ENCODE results near the gene CFAP92.

The CFAP92 gene

DNA sequence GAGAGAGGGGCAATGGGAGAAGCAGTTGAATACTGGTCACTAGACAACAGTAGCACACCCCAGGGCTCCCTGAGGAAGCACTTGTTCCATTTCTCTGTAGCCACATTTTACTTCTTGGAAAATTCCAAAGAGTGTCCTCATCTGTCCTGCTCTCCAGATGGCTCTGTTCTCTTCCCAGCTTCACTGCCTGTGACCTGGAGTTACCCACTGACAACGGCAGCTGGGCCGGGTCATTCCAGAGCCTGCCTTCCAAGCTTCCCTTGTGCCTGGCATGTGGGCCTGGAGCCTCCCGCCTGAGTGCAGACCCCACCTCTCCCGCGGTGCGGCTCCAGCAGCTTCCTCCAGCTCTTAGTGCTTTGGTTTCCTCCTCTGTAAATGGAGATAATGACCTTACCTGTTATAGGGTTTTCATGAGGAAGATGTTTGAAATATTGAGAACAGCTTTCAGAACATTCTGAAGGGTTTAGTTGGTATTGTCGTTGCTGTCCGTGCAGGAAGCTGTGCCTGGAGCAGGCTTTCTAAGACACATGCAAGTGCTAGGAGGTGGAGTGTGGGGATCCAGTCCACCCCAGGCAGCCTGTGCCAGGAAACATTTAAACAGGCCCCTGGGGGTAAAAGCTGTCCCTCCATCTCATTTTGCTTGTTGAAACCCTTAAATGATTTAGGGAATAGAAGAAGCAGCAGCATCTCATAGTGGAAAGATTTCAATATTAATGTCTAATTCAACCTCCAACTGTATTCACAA is 32.0 kb upstream of the CFAP92 start:
- no peak for DNase-seq

DNA sequence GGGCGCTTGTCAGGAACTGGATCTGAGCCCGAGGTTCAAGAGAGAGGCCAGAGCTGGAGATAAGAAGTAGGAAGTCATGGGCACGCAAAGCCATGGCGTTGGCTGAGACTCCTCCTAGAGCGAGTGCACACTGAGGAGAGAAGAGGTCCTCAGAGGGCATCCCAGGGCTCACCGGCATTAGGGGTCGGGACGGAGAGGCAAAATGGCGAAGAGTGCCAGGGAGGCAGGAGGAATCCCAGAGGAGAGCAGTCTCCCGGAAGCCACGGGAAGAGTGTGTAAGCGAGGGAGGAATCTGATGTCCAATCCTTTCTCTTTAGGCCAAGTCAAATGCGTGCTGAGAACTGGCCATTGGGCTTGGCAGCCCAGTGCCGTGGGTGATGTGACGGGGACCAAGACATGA is 31.2 kb upstream of the CFAP92 start:
- DNase-seq: no peak

DNA sequence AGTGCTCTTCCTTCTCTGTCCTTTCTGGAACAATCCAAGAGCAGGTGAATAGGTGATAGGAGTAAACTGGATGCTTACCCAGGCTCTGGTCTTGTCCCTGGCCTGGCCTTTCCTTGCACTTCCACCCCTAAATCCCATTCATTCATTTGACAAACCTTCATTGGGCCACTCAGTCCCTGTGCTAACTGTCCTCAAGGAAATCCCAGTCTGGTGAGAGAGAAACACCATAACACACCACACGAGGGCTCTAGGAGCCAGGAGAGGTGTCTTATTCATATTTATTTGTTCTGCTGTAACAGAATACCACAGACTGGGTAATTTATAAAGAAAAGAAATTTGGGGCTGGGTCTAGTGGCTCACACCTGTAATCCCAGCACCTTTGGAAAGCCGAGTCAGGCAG is 30.0 kb upstream of the CFAP92 start:
- DNase-seq: no peak

DNA sequence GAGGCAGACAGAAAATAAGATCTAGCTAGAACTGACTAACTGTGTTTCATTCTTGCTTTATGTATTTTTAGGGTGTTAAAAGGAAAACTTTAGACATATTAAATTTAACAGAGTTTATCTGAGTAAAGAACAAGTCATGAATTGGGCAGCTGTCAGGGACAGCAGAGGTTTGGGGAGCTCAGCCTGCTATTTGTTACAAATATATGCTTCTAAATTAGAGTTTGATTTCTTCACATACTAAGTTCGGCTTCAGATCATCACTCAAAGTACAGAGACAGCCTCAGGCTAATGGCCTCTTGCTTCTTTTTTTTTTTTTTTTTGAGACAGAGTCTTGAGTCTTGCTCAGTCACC is 29.1 kb upstream of the CFAP92 start:
- DNase-seq: no peak

DNA sequence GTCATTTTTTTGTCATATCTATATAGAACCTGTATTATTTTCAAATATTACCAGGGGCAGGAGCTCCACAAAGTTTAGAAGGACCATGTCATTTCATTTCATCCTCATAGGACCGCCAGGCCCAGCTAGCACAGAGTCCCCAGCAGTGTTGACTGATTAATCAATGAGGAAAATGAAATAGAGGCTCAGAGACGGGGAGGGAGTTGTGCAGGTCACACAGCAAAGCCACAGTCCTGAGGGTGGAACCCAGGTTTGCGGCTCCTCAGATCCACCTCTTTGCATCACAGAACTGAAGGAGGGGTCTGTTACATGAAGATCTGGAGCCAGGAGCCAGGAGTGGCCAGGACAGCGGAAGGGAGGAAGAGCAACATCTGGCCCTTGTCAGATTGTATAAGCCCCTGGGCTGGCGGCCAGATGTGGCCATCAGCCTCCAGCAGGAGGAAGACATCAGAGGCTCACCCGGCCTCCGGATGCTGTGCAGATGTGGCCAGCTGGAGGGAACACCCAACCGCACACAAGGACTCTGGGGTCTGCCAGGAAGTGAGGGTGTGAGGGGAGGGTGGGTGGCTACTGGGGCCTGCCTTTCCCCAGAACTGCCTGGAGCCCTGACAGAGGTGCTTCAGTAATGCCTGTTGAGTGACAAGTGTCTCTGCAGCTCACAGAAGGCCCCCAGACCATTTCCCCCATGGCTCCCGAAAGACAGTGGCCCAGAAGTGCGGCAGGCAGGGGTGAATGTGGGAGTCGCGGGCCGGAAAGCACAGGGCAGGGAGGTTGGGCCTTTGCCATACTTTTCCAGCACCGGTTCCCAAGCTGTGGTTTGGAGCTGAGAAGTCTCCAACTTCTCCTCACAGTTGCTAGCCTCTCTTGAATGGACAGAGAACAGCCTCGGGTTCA is 28.5 kb upstream of the CFAP92 start:
- DNase-seq: no peak

DNA sequence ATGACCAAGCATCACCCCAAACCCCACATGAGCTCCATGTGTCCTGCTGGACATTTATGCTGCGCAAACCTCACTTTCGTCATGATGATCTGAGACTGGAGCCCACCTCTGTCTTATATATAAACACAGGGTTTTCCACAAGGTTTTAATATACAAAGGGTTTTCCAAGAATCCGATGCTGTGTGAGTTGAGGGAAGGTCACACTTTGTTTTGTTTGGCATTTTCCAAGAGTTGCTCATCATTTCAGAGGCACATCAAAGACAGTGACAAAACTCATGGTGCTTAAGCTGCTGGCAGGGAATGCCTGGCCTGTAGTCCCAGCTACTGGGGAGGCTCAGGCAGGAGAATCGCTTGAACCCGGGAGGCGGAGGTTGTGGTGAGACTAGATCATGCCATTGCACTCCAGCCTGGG is 27.3 kb upstream of the CFAP92 start:
- DNase-seq: no peak

DNA sequence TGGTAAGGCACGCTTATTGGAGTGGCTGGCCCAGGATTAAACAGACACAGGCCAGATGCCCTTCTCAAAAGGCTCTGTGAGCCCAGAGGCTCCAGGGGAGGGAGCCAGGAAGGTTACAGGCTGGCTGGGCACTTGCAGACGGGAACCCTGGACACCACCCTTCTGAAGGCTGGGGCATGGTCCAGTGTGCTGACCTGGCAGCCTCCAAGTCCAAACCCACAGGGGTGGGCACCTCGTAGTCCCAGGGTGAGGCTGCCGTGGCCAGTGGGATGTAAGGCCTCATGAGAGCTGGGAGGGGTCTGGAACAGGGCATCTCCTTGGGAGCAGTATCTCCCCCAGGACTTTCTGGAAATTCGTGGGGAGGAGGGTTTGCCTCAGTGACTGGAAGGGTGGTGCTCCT is 26.8 kb upstream of the CFAP92 start:
- no peak for DNase-seq

DNA sequence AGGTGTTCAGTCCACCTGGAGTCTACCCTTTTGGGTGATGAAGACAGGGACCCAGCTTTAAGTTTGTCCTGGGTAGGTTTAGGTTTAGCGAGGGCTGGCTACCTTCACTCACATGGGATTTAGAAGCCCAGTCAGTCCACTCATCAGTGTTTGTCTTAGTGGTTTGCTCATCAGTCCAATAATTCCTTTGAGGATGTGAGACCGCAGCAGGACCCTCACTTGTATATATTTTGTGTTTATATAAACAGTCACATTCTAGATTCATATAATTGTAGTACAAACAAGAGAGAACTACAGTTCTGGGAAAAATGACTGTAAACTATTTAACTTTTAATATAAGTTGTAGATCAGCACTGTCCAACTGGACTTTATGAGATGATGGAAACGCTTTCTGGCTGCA is 25.4 kb upstream of the CFAP92 start:
- no peak for DNase-seq

DNA sequence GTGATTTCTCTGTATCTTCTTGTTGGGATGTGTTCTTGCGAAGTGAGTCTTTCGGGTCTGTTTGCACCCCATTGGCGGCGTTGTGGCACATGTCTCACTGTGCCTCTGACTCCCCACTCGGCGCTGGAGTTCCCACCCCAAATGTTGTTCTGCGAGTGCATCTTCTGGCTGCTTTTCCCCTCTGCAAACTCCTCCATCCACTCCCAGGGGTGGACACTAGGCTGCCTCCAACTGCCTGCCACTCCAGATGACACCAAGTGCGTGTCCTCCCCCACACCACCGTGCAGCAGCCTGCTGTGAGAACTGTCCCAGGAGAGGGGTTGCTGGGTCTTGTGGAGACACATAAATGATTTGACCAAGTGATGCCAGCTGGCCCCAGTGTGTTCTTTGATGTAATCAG is 24.9 kb upstream of the CFAP92 start:
- DNase-seq: no peak

DNA sequence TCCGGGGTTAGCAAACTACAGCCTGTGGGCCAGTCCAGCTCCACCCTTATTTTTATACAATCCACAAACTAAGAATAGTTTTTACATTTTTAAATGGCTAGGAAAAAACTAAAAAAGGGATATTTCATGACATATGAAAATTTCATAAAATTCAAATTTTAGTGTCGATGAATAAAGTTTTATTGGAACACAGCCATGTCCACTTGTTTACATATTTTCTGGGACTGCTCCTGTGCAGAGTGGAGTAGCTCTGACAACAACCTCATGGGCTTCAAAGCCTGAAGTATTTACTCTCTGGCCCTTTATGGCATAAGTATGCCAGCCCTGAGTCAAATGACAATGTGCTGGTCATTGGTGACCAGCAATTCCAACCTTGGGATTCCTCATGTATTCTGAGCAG is 24.4 kb upstream of the CFAP92 start:
- no peak for DNase-seq

DNA sequence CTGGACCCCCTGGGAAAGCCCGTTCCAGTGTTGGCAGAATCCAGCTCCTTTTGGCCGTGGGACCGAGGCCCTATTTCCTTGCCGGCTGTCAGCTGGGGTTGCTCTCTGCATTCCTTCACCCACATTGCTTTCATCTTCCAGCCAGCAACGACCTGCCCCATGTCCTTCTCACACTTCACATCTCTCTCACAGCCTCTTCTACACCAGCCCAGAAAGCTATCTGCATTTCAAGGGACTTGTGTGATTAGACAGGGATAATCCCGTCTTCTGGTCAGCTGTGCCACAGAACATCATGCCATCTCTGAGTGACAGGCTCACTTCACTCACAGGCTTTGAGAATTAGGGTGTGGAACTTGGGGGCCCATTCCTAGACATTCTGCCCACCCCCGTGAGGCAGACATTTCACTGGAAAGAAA is 23.6 kb upstream of the CFAP92 start:
- DNase-seq: no peak

DNA sequence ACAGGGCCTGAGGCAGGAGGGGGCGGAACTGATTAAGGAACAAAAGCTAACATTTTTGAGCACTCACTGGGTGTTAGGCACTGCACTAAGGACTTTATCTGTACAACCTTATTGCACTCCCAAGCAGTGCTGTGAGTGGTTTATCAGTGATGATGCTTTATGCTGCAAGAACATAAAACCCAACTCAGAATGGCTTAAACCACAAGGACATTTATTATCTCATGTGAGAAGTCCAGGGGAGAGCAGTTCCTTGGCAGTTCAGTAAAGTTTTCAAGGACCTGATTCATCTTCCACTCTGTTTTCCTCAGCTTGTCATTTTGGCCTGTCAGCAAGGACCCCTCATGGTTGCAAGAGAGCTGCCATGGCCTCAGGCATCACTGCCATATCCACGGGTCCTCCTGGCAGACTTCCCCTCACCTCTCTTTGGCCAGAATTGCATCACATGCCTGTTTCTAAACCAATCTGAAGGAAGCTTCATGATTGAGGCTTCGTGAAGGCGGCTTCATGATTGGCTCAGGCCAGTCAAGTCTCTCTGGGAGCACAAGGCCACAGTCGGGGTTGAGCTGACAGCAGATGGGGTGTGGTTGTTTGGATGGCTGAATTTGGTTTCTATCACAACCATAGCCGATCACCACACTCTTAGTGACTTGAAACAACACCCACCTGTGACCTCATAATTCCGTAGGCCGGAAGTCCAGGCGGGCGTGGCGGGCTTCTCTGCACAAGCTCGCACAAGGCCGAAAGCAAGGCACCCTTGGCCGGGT is 23.0 kb upstream of the CFAP92 start:
- DNase-seq: no peak

DNA sequence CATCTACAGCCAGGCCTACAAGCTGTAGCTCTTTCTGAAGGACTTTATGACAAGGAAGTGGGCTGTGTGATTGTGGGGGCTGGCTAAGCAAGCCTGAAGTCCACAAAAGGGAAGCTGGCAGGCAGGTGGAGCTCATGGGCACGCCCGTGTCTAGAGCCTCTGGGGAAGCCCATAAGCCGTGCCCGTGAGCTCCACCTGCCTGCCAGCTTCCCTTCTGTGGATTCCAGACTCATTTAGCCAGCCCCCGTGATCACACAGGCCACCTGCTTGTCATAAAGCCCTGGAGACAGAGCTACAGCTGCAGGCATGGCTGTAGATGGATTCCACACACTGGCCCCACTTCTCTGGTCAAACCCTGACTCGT is 22.5 kb upstream of the CFAP92 start:
- peak; percentile 12 for DNase-seq

DNA sequence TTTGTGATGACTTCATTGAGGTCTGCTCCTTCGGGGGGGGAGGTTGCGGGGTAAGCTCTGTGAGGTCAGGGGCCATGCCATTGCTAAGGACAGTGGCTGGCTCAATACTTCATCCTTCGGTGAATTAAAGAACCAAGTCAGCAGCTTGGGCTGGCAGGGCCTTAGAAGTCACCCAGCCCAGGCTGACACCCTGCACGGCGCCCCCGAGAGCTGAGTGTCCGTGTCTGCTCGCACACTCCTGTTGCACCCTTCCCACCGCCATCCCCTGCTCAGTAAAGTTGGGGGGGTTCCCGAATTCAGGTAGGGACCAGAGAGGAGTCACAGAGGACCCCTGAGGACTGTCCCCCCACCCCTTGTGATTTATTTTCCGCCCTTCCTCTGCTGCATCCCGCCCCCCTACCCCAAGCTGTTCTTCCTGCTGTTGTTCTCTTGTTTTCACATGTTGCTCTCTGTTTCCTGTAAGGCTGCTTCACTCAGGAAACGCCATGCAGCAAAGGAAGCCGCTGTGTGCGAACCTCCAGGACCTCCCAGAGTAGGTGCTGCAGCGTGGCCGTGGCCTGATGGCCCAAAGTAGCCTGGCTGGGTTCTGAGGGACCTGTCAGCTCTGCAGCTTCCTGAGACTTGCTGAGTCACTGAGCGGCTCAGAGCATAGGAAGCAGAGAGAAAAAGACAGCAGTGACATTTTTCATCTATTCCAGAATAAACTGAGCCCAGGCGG is 21.7 kb upstream of the CFAP92 start:
- DNase-seq: no peak

DNA sequence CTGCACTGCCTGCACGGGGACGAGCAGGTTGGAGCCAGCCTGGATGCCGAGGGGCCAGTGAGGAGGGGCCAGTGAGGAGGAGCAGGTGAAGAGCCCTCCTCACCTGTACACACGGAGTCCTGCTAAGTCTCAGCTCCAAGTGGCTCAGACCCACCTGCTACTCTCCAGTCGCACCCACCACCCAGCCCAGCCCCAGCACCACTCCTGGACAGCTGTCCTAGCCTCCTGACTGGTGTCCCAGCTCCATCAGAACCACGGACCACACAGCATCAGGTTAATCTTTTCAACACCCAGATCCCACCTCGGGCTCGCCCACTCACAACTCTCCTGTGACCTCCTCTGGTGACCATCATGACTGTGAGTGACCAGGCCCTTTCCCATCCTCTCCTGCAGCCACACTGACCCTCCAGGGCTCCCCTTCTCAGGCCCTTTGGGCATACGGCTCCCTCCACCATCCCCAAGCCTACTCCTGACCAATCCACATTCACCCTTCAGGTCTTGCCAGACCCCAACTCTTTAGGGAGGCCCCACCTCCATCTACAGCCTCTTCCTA is 21.0 kb upstream of the CFAP92 start:
- no peak for DNase-seq

DNA sequence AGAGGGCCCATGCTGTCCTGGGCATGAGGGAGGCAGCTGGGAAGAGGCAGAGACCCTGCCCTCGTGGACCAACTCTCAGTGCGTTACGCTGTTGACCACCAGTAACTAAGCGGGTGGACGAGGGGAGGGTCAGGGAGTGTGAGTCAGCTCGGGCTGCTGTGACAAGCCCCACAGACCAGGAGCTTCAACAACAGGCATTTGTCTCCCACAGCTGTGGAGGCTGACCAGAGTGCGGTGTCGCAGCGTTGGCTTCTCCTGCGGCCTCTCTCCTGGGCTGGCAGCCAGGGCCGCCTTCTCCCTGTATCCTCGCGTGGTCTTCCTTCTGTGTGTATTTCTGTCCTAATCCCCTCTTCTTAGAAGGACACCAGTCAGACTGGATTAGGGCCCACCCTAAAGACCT is 20.3 kb upstream of the CFAP92 start:
- DNase-seq: no peak

DNA sequence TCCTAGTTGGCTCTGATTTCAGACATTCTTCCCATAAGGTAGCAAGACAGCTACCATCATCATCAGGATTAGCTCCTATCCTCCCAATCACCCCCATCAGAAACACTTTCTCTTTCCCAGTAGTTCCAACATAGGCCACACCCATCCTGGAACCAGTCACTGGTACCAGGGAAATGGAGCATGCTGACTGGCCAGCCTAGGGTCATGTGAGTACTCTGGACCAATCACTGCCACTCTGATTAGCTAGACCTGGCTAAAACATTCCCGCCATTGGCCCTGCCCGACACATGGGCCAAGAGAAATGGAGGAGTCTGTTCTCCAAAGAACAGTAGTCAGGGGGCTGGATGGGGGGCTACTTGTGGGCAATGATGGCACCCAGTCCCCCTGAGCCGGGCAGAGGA is 19.6 kb upstream of the CFAP92 start:
- DNase-seq: no peak

DNA sequence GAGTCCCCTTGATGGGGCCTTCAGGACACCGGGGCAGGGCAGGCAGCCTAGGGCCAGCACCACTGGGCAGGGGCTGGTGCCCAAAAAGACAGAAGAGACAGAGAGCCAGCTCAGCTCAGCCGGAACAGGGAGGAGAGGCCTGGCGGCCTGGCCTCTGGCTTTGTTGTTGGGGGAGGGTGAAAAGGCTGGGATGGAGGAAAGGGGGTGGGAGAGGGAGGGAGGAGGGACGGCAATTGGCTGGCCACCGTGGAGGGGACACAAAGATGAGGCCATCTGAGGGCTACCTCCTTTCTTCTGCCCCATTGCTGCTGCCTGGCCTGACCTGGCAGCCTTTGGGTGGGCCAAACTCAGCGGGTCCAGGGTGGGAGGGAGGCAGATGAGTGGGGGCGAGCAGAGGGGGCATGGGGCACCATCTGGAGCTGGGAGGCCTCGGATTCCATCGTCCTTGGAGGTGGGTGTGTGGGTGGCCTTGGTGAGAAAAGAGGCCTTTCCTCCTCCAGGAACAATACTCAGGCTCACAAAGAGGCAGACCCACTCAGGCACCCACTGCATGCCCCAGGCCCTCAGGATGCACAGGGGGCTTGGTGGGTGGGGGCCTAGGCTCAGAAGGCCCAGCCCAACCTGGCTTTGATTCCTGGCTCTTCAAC is 16.6 kb upstream of the CFAP92 start:
- no peak for DNase-seq

DNA sequence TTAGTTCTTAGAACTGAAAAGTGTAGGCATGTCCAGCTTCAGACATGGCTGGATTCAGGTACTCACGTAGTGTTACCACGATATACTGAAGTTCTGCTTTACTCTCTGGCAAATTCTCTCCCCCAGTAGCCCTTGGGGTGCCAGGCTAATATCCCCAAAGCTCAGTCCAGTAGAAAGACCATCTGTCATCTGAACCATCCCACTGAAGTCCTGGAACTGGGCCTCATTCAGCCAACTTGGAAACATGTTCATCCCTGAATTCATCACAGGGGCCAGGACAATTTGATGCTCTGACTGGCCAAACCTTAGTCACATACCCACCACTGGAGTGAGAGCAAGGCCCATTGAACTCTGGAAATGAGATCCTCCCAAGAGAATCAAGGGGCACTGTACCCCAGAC is 15.4 kb upstream of the CFAP92 start:
- DNase-seq: no peak

DNA sequence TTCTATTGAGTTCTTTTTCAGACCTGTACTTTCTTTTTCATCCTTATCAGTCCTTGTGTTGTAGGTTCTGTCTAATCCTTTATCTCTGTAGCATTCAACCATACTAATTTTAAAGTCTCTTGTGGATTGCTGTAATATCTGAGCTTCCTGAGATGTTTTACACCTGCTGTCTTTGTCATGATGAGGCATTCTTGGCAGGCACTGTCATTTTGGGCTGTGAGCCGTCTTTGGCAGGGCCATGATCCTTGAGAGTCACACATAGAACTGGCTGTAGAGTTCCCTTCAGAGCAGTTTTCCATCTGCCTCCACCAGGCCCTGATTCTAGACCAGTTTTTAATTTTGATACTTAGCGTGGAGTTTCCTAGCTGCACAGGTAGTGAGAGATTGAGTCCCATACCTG is 13.9 kb upstream of the CFAP92 start:
- no peak for DNase-seq

DNA sequence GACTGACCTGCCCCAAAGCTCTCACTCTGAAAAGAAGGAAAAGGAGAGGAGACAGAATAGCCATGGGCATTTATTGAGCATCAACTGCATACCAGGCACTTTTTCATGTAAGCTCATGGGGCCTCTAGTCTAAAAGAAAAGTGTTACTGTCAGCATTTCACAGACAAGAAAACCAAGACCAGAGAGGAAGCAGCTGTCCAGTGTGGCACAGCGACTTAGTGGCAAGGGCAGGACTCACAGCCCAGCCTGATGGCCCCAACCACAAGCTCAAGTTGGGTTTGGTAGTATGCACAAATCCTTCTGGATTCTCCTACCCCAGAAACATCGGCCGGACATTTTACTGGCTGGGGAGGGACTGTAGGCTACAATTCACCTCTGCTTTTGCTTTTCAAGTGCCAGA is 13.0 kb upstream of the CFAP92 start:
- DNase-seq: no peak
